Measurements from ENCODE around the gene ZNRF4.

Gene ZNRF4

GRCh38 chr19:5491565-5491964 lies 36.3 kb downstream of the ZNRF4 start:
- no peak overlapping the region for H3K4me3 ChIP-seq
- DNase-seq (ENCODE audit: low spot score) = no peak
- no peak overlapping the region for H3K27ac ChIP-seq
- TF ChIP-seq CTCF (IDR thresholded peaks at IDR 0.05) = no peak

- Histone ChIP-seq H3K27ac (no peak overlapping the region), H3K4me3 (no peak overlapping the region)
- TF ChIP-seq CTCF (IDR thresholded peaks at IDR 0.05) = no peak
- no peak for DNase-seq (ENCODE audit: low spot score)
Observed at GRCh38 chr19:5492281-5492634, 37.0 kb downstream of the ZNRF4 start.

- H3K4me3 ChIP-seq = no peak overlapping the region
- no peak for TF ChIP-seq CTCF (IDR thresholded peaks at IDR 0.05)
- no peak for DNase-seq (ENCODE audit: low spot score)
- no peak overlapping the region for H3K27ac ChIP-seq
Observed at GRCh38 chr19:5492635-5493409, 37.6 kb downstream of the ZNRF4 start.

GRCh38 chr19:5494773-5495172 lies 39.6 kb downstream of the ZNRF4 start:
- no peak for TF ChIP-seq CTCF (IDR thresholded peaks at IDR 0.05)
- no peak overlapping the region for H3K4me3 ChIP-seq

GRCh38 chr19:5495792-5496191 lies 40.6 kb downstream of the ZNRF4 start:
- H3K4me3 ChIP-seq = no peak overlapping the region
- TF ChIP-seq CTCF (IDR thresholded peaks at IDR 0.05) = no peak
- DNase-seq (ENCODE audit: low spot score) = no peak
- H3K27ac ChIP-seq = no peak overlapping the region

More at GRCh38 chr19:5494773-5495172, 39.6 kb downstream of the ZNRF4 start:
- DNase-seq (ENCODE audit: low spot score) = no peak
- no peak overlapping the region for H3K27ac ChIP-seq

- H3K27ac ChIP-seq = no peak overlapping the region
- TF ChIP-seq CTCF (IDR thresholded peaks at IDR 0.05) = no peak
- no peak for DNase-seq (ENCODE audit: low spot score)
- no peak overlapping the region for H3K4me3 ChIP-seq
Observed at GRCh38 chr19:5497297-5497696, 42.1 kb downstream of the ZNRF4 start.

GRCh38 chr19:5498830-5499550 lies 43.8 kb downstream of the ZNRF4 start:
- Histone ChIP-seq H3K27ac (no peak overlapping the region), H3K4me3 (no peak overlapping the region)
- TF ChIP-seq CTCF (IDR thresholded peaks at IDR 0.05) = no peak
- no peak for DNase-seq (ENCODE audit: low spot score)
